AG04449 (cell line): ENCODE measurements around the gene PBX3.

Source experiments
- CTCF ChIA-PET: fragments of 350-600 bp; formaldehyde crosslinking; extraction: SDS; loops from one replicate; lab custom pipeline; 2021; ENCODE audit warnings: antibody characterized with exemption; lab: Yijun Ruan, JAX
- POLR2A ChIA-PET: fragments of 400-600, 350-600 bp; formaldehyde crosslinking; extraction: SDS; loops from one replicate; lab custom pipeline; 2020; ENCODE audit warnings: antibody characterized with exemption, inconsistent platforms; lab: Yijun Ruan, JAX
- DNase-seq: peaks from one replicate; pipeline ENCODE4 v3.0.0-alpha.2; 2010; ENCODE audit warnings: low read depth, low spot score
- H3K4me3 ChIP-seq: 2 replicates; pipeline ENCODE4 v1.5.1; 2011; ENCODE audit warnings: low read depth, mild to moderate bottlenecking, control low read depth, low read length
- TF ChIP-seq, protein P1 (sequence below): IDR thresholded peaks from one replicate; pipeline ENCODE4 v1.5.1; 2011; ENCODE audit warnings: mild to moderate bottlenecking, moderate library complexity, low read length, control low read depth, inconsistent platforms; ENCODE audit not compliant: insufficient read depth; ENCODE audit errors: missing control alignments

Gene PBX3

DNA sequence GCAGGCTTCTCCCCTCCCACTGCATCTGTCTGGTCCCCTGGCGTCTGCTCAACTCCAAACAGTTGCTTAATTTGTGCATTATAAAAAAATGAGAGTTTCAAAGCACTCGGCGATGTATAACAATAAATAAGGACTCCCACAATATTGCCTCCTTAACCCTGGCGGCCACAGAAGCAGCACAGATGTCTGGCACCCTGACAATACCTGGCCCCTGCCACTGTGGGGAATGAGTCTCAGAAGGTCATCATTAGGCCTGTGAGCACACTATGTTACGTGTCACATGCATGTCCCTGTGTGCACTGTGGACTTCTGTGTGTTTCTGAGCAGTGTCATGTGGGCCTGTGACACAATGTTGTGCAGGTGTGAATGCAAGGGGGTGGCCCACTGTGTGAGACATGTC, 236.5 kb downstream of the PBX3 start:
- TF ChIP-seq, protein P1, sequence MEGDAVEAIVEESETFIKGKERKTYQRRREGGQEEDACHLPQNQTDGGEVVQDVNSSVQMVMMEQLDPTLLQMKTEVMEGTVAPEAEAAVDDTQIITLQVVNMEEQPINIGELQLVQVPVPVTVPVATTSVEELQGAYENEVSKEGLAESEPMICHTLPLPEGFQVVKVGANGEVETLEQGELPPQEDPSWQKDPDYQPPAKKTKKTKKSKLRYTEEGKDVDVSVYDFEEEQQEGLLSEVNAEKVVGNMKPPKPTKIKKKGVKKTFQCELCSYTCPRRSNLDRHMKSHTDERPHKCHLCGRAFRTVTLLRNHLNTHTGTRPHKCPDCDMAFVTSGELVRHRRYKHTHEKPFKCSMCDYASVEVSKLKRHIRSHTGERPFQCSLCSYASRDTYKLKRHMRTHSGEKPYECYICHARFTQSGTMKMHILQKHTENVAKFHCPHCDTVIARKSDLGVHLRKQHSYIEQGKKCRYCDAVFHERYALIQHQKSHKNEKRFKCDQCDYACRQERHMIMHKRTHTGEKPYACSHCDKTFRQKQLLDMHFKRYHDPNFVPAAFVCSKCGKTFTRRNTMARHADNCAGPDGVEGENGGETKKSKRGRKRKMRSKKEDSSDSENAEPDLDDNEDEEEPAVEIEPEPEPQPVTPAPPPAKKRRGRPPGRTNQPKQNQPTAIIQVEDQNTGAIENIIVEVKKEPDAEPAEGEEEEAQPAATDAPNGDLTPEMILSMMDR, result no peak
- POLR2A ChIA-PET, result no interaction called here
- DNase-seq, result no peak
- CTCF ChIA-PET, result interaction anchor here (1.0 kb wide), 1 partner anchor 9 kb away, joined by 3 read pairs; no protein-coding TSS in a partner anchor
- H3K4me3 ChIP-seq, result no peak overlapping the region

DNA sequence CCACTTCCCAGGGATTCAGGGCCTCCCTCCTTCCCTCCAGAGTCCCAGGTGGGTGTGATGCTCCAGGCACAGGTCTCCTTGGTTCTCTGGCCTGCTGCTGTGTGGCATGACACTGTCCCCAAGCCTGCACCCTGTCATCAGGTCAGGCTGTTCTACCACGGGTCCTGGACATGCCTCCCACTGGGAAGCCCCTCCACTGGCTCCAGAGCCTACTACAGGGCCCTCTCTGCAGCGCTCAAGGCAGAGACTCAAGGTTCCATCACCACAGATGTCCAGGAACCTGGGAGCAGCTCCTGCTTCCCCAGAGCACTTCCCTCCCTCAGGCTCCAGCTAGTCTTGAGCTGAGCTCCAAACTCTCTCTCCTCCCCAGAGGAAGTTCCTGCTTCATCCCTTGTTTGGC, 237.3 kb downstream of the PBX3 start:
- TF ChIP-seq, protein P1, result no peak
- CTCF ChIA-PET, result no interaction called here

DNA sequence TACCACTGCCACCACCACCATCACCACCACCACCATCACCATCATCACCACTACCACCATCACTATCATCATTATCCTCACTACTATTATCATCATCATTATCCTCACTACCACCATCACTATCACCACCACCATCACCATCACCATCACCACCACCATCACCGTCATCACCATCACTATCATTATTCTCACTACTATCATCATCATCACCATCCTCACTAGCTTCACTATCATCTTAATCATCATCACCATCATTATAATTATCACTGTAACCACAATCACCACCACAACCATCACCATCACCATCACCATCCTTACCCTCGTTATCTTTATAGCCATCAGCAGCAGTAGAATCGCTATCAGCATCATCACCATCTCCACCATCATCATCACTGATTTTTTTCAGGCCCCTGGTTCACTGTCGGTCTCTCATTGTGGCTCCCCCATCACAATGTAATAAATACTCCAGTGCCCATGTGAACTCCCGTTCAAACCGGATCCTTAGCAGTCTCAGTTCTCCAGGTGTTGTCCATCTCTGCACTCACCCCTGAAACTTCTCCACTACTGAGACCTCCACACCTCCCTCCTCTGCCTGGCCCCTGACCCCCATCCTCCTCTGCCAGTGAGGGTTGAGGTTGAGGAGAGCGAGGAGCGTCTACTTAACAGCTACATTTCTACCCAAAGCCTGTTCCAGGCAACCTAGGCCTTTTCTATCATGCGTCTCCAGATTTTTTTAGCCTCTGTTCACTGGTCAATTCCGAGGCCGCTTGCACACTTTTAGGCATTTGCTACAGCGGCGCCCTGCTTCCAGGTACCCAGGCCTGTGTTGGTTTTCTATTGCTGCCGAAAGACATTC, 238.2 kb downstream of the PBX3 start:
- DNase-seq, result no peak
- CTCF ChIA-PET, result no interaction called here
- TF ChIP-seq, protein P1, result no peak
- no peak overlapping the region for H3K4me3 ChIP-seq
- POLR2A ChIA-PET, result no interaction called here

More for the DNA sequence above, 237.3 kb downstream of the PBX3 start:
- DNase-seq, result no peak
- no peak overlapping the region for H3K4me3 ChIP-seq
- POLR2A ChIA-PET, result no interaction called here

DNA sequence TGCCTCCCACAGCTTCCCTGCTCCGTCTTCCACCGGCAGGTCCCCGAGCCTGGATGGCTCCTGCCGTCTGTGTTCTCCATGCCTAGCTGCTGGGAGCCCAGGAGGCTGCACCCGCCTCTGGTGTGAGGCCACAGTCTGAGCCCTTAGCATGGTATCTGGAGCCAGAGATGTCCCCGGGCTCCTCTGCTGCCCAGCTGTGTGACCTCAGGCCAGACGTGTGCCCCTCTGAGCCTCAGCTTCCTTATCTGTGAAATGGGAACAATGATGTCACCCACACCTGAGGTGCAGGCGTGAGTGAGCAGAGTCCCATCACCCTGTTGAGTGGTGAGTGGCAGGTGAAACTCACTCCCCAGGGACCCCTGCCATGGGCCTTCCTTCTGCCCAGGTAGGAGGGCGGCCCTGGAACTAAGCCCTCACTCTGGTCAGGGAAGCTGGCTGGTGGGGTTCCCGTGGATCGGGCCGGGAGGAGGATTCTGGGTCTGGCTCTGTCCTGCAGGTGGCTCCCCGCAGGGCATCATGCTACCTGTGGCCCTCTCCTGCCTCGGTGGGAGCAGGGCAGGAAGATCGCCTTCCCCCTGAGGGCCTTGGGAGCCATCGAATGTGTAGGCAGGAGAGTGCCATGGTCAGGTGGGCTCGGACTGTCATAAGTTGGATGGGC, 239.0 kb downstream of the PBX3 start:
- ChIA-PET POLR2A (no interaction called here), CTCF (no interaction called here)
- DNase-seq, result no peak
- no peak overlapping the region for H3K4me3 ChIP-seq
- TF ChIP-seq, protein P1, result no peak

DNA sequence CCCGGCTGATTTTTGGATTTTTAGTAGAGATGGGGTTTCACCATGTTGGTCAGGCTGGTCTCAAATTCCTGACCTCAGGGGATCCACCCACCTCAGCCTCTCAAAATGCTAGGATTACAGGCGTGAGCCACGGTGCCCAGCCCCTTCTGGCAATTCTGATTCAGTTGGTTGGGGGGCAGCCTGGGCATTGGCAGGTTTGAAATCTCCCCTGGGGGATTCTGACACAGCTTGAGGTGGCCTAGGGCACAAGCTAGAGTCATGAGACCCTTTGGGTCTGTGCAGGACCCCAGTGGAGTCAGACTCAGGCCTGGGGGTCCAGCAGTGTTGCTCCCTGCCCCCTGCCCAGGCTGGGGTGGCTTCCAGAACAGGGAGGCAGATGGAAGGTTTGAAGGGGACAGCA, 239.8 kb downstream of the PBX3 start:
- DNase-seq, result no peak
- TF ChIP-seq, protein P1, result no peak
- CTCF ChIA-PET, result no interaction called here
- H3K4me3 ChIP-seq, result no peak overlapping the region
- POLR2A ChIA-PET, result no interaction called here

DNA sequence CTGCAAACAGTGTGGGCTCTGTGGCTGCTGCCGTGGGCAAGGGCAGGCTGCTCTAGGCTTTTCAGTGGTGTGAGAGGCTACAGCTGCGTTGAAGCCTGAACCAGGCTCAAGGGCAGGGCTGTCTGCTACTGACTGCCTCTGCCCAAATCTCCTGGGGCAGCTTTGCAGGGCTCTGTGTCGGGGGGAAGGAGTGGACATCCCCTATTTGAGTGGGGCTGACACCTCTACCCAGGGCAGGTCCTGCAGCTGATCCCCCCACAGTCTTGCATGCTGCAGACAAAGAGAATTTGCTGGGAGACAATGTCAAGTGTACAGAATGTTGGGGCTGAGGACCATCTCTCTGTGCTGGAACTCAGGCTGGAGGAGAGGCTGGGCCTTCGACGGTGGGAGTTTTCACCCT, 240.2 kb downstream of the PBX3 start:
- TF ChIP-seq, protein P1, result no peak
- DNase-seq, result no peak
- ChIA-PET POLR2A (no interaction called here), CTCF (no interaction called here)
- H3K4me3 ChIP-seq, result no peak overlapping the region
